Adrenal gland (tissue), 12 donors: ENCODE measurements around the gene SLC27A5. TPM values are rescaled to one million over a fixed set of nuclear protein-coding genes. Genes with fewer than 3 reads are reported as not detected.

Experiments used
- DNase-seq, 7 donors: peaks; one replicate each; pipeline ENCODE4 v3.0.0-alpha.2; 2019 to 2020
- H3K27ac ChIP-seq, 5 donors: fragments of 200-600 bp; sonication (generic) in 4 of 5; 1 replicate in 3 of 5; 2 replicates in 2 of 5; pipeline versions ENCODE4 v1.5.1 to v1.8.0; 2016 to 2020; ENCODE audit warnings: mild to moderate bottlenecking in 1 of 5
- H3K27me3 ChIP-seq: fragments of 200-600 bp; 2 replicates; pipeline ENCODE4 v1.8.0; 2021
- H3K36me3 ChIP-seq, 2 donors: fragments of 200-600 bp; replicated peaks in 1 of 2; 1 replicate in 1 of 2; 2 replicates in 1 of 2; pipeline versions ENCODE4 v1.5.1 to v1.8.0; 2018 to 2022
- H3K4me1 ChIP-seq, 2 donors: fragments of 200-600 bp; replicated peaks in 1 of 2; 1 replicate in 1 of 2; 2 replicates in 1 of 2; pipeline versions ENCODE4 v1.5.1 to v1.8.0; 2018 to 2021
- H3K4me3 ChIP-seq, 4 donors: fragments of 200-600 bp; sonication (generic) in 3 of 4; one replicate each; pipeline ENCODE4 v1.5.1; 2016 to 2018
- H3K9me3 ChIP-seq, 3 donors: fragments of 200-600 bp; sonication (generic) in 1 of 3; replicated peaks in 1 of 3; 1 replicate in 2 of 3; 2 replicates in 1 of 3; pipeline versions ENCODE4 v1.5.1 to v1.8.0; 2016 to 2021
- POLR2A ChIP-seq, 2 donors: fragments of 450-650 bp; IDR thresholded peaks; one replicate each; pipeline ENCODE4 v1.6.1; 2017; ENCODE audit warnings: antibody characterized with exemption in 2 of 2, mild to moderate bottlenecking in 2 of 2, moderate library complexity in 1 of 2
- WGBS, 4 donors: extraction: QIAGEN DNeasy Blood & Tissue Kit in 2 of 4; methylation state at CpG; one replicate each; pipeline versions ENCODE4 v1.1.5 to v1.1.7; 2013 to 2017; 5-methylcytosine and 5-hydroxymethylcytosine counted together
- intact Hi-C, 2 donors: fragments of 100-400 bp; cut with DNase I; formaldehyde crosslinking; loops; one replicate each; pipeline versions ENCODE4 v1.14.1 to v1.15.0; 2022 to 2023
- polyA plus RNA-seq, 3 donors: library from polyadenylated mRNA; stranded (reverse); fragments of 200-250 nt in 2 of 3; fragments of 350-450 nt in 1 of 3; fragmentation: Illumina TruSeq in 1 of 3; extraction: RNeasy Lipid Tissue Mini Kit (QIAGEN cat#74804) in 1 of 3; gene quantifications; one replicate each; pipeline ENCODE4 v1.2.3, GENCODE V29; 2013 to 2014
- total RNA-seq, 9 donors: library from RNA; depleted of rRNA in 4 of 9; stranded (reverse); fragments of >200 nt in 4 of 9; fragments of 120-200 nt in 1 of 9; fragmentation: NEBNext Ultra II Directional in 1 of 9; extraction: Animal tissue kit (Norgen Biotek cat#: 25700) in 1 of 9; gene quantifications; one replicate each; pipeline versions ENCODE4 v1.1.0 to v1.2.4, GENCODE V29; 2013 to 2023
- TF ChIP-seq, protein P1 (sequence below), 6 experiments: fragments of 450-650 bp in 4 of 6; fragments of 200-600 bp in 2 of 6; sonication (generic) in 1 of 6; IDR thresholded peaks; 1 replicate in 5 of 6; 2 replicates in 1 of 6; pipeline versions ENCODE4 v1.5.1 to v1.8.0; 2016 to 2021; ENCODE audit warnings: antibody characterized with exemption in 6 of 6, mild to moderate bottlenecking in 2 of 6, moderate library complexity in 1 of 6
- donor health status: healthy with polysubstance abuse.
- donor health status: Bipolar disorder and iron deficiency.
- donor health status: DM: yes; HTN: yes; CAD: no.
- donor health status: DM: no; HTN: no; CAD: no.
- donor health status: DM: no; HTN: no; CAD: no.
- donor health status: DM: yes; HTN: yes; CAD: no.

Gene SLC27A5
- total and polyA plus RNA-seq, 12 donors, result 3.8 to 18.3 (median 9.1) TPM

DNA sequence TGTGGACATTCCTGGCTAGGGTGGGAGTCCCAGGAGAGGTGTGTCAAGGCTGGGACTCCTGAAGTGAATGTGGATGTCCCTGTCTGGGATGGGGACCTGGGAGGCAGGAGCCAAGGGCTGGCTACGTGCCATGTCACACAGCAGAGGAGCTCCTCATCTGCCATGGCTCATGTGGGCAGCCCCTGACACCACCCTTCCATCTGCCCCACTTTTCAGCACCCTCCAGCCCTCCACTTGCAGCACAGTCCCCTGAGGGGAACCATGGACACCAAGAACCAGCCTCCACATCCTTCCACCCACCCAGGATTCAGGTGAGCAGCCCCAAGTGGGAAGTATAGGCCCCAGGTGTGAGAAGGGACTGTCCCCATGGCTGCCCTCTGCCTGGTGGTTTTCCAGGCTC is 33.9 kb downstream of the SLC27A5 start:
- WGBS, 4 donors, result 100% methylated on average over 1 of the region's 1 CpG; no CpG with 5 or more reads in 1 of the 4 donors
- H3K4me3 ChIP-seq, result no peak overlapping the region
- H3K9me3 ChIP-seq, result no peaks in the 10 kb centered on the region
- DNase-seq, result peak in 1 of 7 donors; percentile 20
- TF ChIP-seq POLR2A (IDR thresholded peaks at IDR 0.05), result no peak
- TF ChIP-seq, protein P1, sequence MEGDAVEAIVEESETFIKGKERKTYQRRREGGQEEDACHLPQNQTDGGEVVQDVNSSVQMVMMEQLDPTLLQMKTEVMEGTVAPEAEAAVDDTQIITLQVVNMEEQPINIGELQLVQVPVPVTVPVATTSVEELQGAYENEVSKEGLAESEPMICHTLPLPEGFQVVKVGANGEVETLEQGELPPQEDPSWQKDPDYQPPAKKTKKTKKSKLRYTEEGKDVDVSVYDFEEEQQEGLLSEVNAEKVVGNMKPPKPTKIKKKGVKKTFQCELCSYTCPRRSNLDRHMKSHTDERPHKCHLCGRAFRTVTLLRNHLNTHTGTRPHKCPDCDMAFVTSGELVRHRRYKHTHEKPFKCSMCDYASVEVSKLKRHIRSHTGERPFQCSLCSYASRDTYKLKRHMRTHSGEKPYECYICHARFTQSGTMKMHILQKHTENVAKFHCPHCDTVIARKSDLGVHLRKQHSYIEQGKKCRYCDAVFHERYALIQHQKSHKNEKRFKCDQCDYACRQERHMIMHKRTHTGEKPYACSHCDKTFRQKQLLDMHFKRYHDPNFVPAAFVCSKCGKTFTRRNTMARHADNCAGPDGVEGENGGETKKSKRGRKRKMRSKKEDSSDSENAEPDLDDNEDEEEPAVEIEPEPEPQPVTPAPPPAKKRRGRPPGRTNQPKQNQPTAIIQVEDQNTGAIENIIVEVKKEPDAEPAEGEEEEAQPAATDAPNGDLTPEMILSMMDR (IDR thresholded peaks at IDR 0.05), result no peak
- no peaks in the 10 kb centered on the region for H3K27me3 ChIP-seq
- peak overlapping the region in 2 of 5 donors; percentile 89 to 91 for H3K27ac ChIP-seq
- H3K4me1 ChIP-seq, result peaks cover 6 to 14% of the 10 kb centered on the region in 2 donors
- peaks cover 0 to 22% of the 10 kb centered on the region in 2 donors for H3K36me3 ChIP-seq
- intact Hi-C loops, result no loop called here

DNA sequence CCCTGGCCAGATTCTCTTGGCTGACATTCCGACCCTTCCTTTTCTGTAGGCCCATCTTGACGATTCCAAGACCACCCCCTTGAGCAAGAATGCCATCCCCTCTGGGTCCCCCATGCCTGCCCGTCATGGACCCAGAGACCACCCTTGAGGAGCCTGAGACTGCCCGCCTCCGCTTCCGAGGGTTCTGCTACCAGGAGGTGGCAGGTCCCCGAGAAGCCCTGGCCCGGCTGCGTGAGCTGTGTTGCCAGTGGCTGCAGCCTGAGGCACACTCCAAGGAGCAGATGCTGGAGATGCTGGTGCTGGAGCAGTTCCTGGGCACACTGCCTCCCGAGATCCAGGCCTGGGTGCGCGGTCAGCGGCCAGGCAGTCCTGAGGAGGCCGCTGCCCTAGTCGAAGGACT is 34.7 kb downstream of the SLC27A5 start:
- intact Hi-C loops, result no loop called here
- TF ChIP-seq, protein P1 (IDR thresholded peaks at IDR 0.05), result no peak
- TF ChIP-seq POLR2A (IDR thresholded peaks at IDR 0.05), result no peak
- WGBS, 4 donors, result 81 to 88% (median 85%) methylated on average over 6 to 15 of the region's 15 CpGs
- Histone ChIP-seq H3K4me3 (no peak overlapping the region), H3K4me1 (peaks cover 6 to 14% of the 10 kb centered on the region in 2 donors), H3K27me3 (no peaks in the 10 kb centered on the region), H3K36me3 (peaks cover 0 to 30% of the 10 kb centered on the region in 2 donors), H3K9me3 (no peaks in the 10 kb centered on the region), H3K27ac (peak overlapping the region in 3 of 5 donors; percentile 70 to 91 (median 89))
- no peak for DNase-seq

DNA sequence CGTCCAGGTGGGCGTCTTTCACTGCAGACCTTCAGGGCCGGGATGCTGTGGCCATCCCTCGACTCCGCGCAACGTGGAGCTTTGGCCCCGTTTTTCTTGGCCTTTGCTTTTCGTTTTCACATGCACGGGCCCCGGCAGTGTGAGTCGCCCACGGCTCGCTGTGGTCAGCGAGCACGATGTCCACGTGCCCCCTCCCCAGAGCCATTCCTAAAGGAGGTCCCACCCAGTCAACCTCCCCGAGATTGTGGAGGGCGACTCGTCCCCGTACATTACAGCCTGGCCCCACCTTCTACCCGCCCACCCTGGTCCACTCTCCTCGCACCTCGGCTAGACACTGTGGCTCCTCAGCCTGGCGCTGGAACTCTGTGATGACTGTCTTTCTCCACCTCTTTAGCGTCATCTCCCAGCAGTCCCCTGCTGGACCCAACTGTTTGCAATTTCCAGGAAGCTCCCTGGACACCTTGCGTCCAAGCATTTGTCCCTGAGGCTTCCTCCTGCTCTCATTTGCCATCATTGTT is 35.2 kb downstream of the SLC27A5 start:
- Histone ChIP-seq H3K36me3 (peaks cover 0 to 35% of the 10 kb centered on the region in 2 donors), H3K27me3 (no peaks in the 10 kb centered on the region), H3K27ac (peak overlapping the region; percentile 70 to 95 (median 89)), H3K4me1 (peaks cover 6 to 14% of the 10 kb centered on the region in 2 donors), H3K4me3 (peak overlapping the region in 3 of 4 donors; percentile 22 to 72 (median 38)), H3K9me3 (no peaks in the 10 kb centered on the region)
- WGBS, 4 donors, result 3 to 7% (median 5%) methylated on average over 12 to 27 of the region's 27 CpGs
- TF ChIP-seq, protein P1 (IDR thresholded peaks at IDR 0.05), result peak in 1 of 6 experiments; percentile 9
- TF ChIP-seq POLR2A (IDR thresholded peaks at IDR 0.05), result peak in 1 of 2 donors; percentile 3
- intact Hi-C loops, result no loop called here
- peak in 4 of 7 donors; percentile 66 to 82 (median 72) for DNase-seq

DNA sequence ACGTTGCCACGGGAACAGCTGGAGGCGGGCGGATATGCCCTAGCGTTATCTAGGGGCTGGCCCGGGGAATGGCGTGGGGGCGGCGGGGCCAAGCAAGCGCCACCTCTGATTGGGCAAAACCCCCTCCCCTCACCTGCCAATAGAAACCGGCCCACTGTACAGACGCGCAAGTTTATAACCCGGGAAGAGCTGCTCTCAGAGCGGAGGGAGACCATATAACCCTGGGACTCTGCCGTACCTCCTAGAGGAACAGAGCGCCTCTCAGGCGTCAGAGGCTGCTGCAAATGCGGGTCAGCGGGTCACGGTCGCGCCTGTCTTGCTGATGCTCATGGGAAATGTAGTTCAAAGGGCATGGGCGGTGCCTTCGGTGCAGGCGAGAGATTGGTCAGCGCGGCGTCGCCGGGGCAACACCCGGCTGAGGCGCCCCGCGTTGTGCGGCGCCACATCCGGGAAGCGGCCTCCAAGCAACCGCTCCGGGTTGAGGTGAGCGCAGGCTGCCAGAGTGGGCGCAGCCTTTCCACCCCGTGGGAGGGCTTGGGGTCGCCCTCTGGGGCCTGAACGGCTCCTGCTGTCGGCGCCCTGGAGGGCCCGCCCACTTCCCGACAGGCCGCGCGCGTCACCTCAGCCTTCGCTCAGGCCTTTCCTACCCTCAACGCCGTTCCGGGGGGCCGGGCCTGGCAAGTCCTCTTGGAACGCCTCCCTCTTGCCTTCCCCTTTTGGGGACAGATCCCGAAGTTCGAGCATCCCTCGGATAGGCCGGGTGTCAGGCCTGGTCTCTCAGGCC is 35.9 kb downstream of the SLC27A5 start, which contains the start of gene ZNF446:
Gene ZNF446 (plus strand): TSS at position 639 of the 784 bp plus-strand sequence. CDS start 867 bp downstream, outside the sequence.
- WGBS, 4 donors, result 0 to 1% (median 0%) methylated on average over 2 to 64 of the region's 64 CpGs
- intact Hi-C loops, result no loop called here
- peaks cover 6 to 14% of the 10 kb centered on the region in 2 donors for H3K4me1 ChIP-seq
- TF ChIP-seq POLR2A (IDR thresholded peaks at IDR 0.05), result peak; percentile 26 to 58
- TF ChIP-seq, protein P1 (IDR thresholded peaks at IDR 0.05), result no peak
- peak within 1 kb of the TSS; percentile 70 to 95 (median 89) for H3K27ac ChIP-seq
- H3K27me3 ChIP-seq, result no peaks in the 10 kb centered on the region
- H3K36me3 ChIP-seq, result peaks cover 0 to 36% of the 10 kb centered on the region in 2 donors
- H3K9me3 ChIP-seq, result no peaks in the 10 kb centered on the region
- peak; percentile 94 to 99 (median 98) for DNase-seq
- peak within 1 kb of the TSS; percentile 22 to 72 (median 48) for H3K4me3 ChIP-seq
